Measurements from ENCODE around the gene KRT85. TPM values are rescaled to one million over a fixed set of nuclear protein-coding genes. Genes with fewer than 3 reads are reported as not detected.

The KRT85 gene
- total RNA-seq, 1 donor from 2014 or later, result not detected

- CTCF ChIA-PET, result no interaction called here
Measured at GRCh38 chr12:52381206-52381605, 13.9 kb upstream of the KRT85 start.

GRCh38 chr12:52380271-52380694 lies 13.0 kb upstream of the KRT85 start:
- no peak overlapping the region for H3K27ac Mint-ChIP-seq
- ChIA-PET POLR2A (no interaction called here), CTCF (no interaction called here)
- no peaks in the 10 kb centered on the region for H3K36me3 Mint-ChIP-seq (ENCODE audit: low read depth)
- H3K4me1 Mint-ChIP-seq, result peaks cover 2% of the 10 kb centered on the region
- H3K9me3 Mint-ChIP-seq, result no peaks in the 10 kb centered on the region
- intact Hi-C loops (cut with micrococcal nuclease), result no loop called here
- DNase-seq (no peak), ATAC-seq (ENCODE audit: low read depth) (no peak)
- no peak overlapping the region for H3K4me3 Mint-ChIP-seq
- H3K27me3 Mint-ChIP-seq, result peaks cover 15% of the 10 kb centered on the region
- TF ChIP-seq CTCF (IDR thresholded peaks at IDR 0.05), result no peak

More at GRCh38 chr12:52381206-52381605, 13.9 kb upstream of the KRT85 start:
- H3K27me3 Mint-ChIP-seq, result peaks cover 15% of the 10 kb centered on the region
- H3K9me3 Mint-ChIP-seq, result no peaks in the 10 kb centered on the region
- TF ChIP-seq CTCF (IDR thresholded peaks at IDR 0.05), result no peak
- no peak for ATAC-seq (ENCODE audit: low read depth)
- no peak overlapping the region for H3K27ac Mint-ChIP-seq
- no peak for DNase-seq
- no peak overlapping the region for H3K4me3 Mint-ChIP-seq
- intact Hi-C loops (cut with micrococcal nuclease), result no loop called here
- H3K36me3 Mint-ChIP-seq (ENCODE audit: low read depth), result no peaks in the 10 kb centered on the region
- H3K4me1 Mint-ChIP-seq, result peaks cover 2% of the 10 kb centered on the region
- POLR2A ChIA-PET, result no interaction called here

DNA sequence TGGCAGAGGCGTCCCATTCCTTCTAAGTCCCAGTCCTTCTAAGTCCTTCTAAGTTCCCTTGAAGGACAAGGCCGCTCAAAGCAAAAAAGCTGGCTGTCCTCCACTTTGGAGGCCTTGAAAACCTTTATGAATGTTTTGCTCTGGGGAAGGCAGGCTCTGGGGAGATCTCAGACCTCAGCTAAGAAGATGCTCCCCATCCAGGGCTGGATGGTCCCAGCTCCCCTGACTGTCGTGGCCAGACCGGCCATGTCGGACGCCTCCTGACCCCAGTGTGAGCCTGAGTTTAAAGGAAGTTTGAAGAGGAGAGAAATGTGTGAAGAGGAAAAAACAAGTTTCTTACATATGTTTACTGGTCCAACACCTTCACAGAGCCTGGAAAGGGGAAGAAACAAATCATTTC lies 12.3 kb upstream of the KRT85 start:
- Mint-ChIP-seq H3K36me3 (ENCODE audit: low read depth) (no peaks in the 10 kb centered on the region), H3K27ac (no peak overlapping the region), H3K4me1 (peaks cover 2% of the 10 kb centered on the region), H3K27me3 (peaks cover 15% of the 10 kb centered on the region), H3K4me3 (no peak overlapping the region), H3K9me3 (no peaks in the 10 kb centered on the region)
- CTCF ChIA-PET, result no interaction called here
- ATAC-seq (ENCODE audit: low read depth) (no peak), DNase-seq (no peak)
- no peak for TF ChIP-seq CTCF (IDR thresholded peaks at IDR 0.05)
- intact Hi-C loops (cut with micrococcal nuclease), result no loop called here
- POLR2A ChIA-PET, result no interaction called here

DNA sequence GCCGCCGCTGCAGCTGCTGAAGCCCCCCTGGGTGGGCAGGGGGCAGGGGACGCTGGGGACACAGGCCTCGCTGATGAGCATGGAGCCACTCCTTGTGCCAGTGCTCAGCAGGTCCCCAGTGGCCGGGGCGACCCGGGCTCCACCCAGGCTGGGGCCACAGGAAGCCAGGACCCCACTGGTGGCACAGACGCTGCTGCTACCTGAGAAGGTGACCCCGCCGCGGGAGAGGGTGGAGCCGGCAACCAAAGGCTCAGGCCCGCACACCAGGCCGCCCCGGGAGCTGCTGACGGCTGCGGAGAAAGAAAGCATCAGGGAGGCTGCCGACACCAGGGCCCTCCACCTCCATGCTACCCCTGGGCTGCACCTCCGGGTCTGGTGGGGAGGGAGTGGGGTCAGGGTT lies 10.8 kb upstream of the KRT85 start:
- H3K4me1 Mint-ChIP-seq, result peaks cover 2% of the 10 kb centered on the region
- TF ChIP-seq CTCF (IDR thresholded peaks at IDR 0.05), result no peak
- H3K27ac Mint-ChIP-seq, result no peak overlapping the region
- ChIA-PET CTCF (no interaction called here), POLR2A (no interaction called here)
- no peak overlapping the region for H3K4me3 Mint-ChIP-seq
- peaks cover 15% of the 10 kb centered on the region for H3K27me3 Mint-ChIP-seq
- DNase-seq (no peak), ATAC-seq (ENCODE audit: low read depth) (no peak)
- intact Hi-C loops (cut with micrococcal nuclease), result no loop called here
- H3K36me3 Mint-ChIP-seq (ENCODE audit: low read depth), result no peaks in the 10 kb centered on the region
- peaks cover 6% of the 10 kb centered on the region for H3K9me3 Mint-ChIP-seq

GRCh38 chr12:52377266-52377665 lies 10.0 kb upstream of the KRT85 start:
- Mint-ChIP-seq H3K27ac (no peak overlapping the region), H3K4me1 (no peaks in the 10 kb centered on the region), H3K27me3 (peaks cover 15% of the 10 kb centered on the region), H3K9me3 (peaks cover 6% of the 10 kb centered on the region), H3K36me3 (ENCODE audit: low read depth) (no peaks in the 10 kb centered on the region), H3K4me3 (no peak overlapping the region)
- POLR2A ChIA-PET, result no interaction called here
- TF ChIP-seq CTCF (IDR thresholded peaks at IDR 0.05), result no peak
- ATAC-seq (ENCODE audit: low read depth) (no peak), DNase-seq (no peak)
- intact Hi-C loops (cut with micrococcal nuclease), result no loop called here
- CTCF ChIA-PET, result no interaction called here

Data from activated B cell treated with CpG ODN at 0.5 μM for 24 hours (primary cell).